ENCODE data around the gene DZIP1.
"Not testable (repeated sequence)": the region's sequence is repeated elsewhere in the genome, so short reads cannot be mapped to it uniquely, and the experiment has no call there.

DZIP1 gene

DNA sequence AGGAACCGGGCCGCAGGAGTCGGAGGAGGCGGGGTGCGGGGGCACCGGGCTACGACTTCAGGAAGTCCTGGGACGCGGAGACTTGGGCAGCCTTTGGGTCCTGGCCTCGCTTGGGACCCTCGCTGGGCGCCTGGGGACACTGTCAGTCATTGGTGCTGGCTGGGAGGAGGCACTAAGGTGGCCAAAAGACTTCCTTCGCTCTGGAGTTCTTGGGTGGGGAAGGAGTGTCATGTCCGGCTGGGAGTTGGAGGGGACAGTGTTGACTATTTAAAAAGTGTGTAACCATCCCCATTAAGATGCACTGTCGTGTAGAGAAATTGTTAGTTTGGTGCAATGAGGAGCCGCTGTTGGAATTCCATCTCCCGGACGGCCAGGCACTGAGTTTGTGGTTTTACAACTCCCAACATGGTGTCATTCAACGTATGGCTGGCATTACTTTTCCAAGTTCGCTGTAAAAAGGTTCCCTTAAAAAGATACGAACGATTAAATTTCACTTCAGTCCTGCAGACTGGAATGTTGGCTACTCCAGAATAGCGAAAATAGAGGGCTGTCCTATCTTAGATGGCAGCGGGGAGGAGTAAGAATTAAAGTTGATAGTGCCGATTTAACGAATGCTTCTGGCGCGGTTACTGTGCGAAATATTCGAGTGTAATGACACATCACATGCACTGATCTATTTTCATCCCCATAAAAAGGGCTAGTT is 33.2 kb upstream of the DZIP1 start:
- ChIA-PET CTCF (no interaction called here), POLR2A (no interaction called here)
- TF ChIP-seq, protein P1, sequence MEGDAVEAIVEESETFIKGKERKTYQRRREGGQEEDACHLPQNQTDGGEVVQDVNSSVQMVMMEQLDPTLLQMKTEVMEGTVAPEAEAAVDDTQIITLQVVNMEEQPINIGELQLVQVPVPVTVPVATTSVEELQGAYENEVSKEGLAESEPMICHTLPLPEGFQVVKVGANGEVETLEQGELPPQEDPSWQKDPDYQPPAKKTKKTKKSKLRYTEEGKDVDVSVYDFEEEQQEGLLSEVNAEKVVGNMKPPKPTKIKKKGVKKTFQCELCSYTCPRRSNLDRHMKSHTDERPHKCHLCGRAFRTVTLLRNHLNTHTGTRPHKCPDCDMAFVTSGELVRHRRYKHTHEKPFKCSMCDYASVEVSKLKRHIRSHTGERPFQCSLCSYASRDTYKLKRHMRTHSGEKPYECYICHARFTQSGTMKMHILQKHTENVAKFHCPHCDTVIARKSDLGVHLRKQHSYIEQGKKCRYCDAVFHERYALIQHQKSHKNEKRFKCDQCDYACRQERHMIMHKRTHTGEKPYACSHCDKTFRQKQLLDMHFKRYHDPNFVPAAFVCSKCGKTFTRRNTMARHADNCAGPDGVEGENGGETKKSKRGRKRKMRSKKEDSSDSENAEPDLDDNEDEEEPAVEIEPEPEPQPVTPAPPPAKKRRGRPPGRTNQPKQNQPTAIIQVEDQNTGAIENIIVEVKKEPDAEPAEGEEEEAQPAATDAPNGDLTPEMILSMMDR (IDR thresholded peaks at IDR 0.05; ENCODE audit: control extremely low read depth, extremely low read depth, low read depth, missing control alignments), result no peak
- no peak for DNase-seq (ENCODE audit: extremely low spot score)

DNA sequence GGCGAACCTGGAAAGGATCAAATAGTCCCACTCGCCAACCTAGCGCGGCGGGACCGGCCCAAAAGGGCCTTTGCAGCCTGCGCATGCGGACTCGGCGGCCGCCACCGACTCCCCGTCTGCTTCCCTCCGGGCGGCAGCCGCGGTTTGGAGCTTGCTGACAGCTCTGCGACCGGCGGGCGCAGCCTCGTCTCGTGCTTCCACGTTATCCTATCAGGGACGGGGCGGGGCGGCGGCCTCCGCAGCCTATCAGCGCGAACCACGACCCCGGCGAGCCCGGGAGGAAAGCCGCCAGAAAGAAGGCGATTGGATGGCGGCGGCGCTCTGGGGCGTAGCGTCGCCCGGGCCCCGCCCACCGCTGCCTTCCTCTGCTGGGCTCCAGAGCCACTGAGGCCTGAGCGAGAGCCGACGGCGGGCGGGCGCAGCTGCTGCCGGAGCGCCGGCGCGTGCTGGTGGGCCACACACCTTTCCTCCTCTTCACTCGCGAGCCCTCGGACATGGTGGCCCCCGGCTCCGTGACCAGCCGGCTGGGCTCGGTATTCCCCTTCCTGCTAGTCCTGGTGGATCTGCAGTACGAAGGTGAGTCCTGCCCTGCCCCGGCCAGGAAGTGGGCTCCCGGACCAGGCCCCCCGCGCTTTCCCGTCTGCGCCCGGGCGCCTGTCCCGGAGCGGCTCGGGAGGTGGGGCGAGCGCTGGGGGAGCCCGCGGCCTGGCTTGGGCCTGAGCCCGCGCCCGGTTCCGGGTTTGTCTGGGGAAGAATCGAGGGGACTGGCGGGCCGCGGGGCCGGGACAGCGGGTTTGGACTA is 32.5 kb upstream of the DZIP1 start, which contains the start of gene DNAJC3:
Gene DNAJC3 (plus strand): TSS at position 378 of the 802 bp plus-strand sequence. CDS start 117 bp downstream, at position 495.
- TF ChIP-seq, protein P1 (IDR thresholded peaks at IDR 0.05; ENCODE audit: control extremely low read depth, extremely low read depth, low read depth, missing control alignments), result no peak
- POLR2A ChIA-PET, result interaction anchor here (0.5 to 1.3 kb wide), 5 partner anchors 8 to 1779 kb away, joined by 3 to 5 read pairs (median 3); no protein-coding TSS in a partner anchor
- CTCF ChIA-PET, result interaction anchor here (1.0 kb wide), 1 partner anchor 26 kb away, joined by 4 read pairs; no protein-coding TSS in a partner anchor
- peak; percentile 96 for DNase-seq (ENCODE audit: extremely low spot score)

DNA sequence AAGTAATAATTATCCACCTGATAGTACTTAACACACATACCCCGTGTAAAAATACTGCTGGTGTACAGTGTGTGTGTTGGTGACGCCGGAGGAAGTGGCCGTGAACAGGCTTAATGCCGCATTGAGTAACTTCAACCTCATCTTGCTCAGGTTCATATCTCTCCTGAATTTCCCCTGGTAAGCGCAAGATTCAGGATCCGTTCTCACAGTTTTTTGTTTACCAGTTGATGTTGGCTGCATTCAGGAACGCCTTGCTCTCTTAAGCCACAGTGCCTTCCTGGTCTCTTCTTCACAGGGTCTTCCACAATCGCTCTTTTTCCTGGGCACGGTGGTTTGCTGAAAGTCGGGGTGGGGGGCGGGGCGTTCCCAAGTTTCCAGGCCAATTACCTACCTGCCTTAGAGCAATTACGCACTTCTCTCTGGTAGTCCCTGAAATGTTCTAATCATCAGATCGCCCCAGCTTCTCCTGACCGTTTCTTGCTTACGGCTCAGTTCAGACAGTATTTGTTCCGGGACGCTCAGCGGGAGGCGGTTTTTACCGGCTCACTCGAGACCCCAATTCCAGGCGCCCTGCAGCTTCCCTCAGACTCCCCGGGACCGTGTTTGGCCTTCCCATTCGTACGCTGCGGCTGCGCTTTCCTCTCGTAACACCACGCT is 31.7 kb upstream of the DZIP1 start:
- ChIA-PET POLR2A (interaction anchor here (1.0 to 1.3 kb wide), 3 partner anchors 9 to 29 kb away, joined by 3 to 4 read pairs (median 3); no protein-coding TSS in a partner anchor), CTCF (interaction anchor here (1.0 kb wide), 1 partner anchor 27 kb away, joined by 4 read pairs; no protein-coding TSS in a partner anchor)
- no peak for DNase-seq (ENCODE audit: extremely low spot score)
- TF ChIP-seq, protein P1 (IDR thresholded peaks at IDR 0.05; ENCODE audit: control extremely low read depth, extremely low read depth, low read depth, missing control alignments), result no peak

DNA sequence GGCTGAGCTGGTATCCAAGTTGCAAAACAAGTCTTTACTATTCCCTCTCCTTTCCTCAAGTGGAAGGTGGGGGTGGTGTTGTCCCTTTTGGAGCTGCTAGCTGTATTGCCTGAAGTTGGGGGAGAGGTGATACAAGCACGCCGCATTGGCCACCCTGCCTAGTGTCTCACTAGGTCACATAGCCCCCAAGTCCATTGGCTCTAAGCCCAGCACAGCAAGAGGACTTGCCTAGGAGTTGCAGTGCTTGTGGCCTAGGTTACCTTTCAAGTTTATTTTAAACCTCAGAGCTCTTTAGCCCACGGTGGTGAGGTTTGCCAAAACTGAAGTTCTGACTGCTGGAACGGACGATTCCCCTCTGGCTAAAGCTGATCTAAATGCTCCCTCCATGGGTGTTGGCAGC is 27.1 kb upstream of the DZIP1 start:
- CTCF ChIA-PET, result interaction anchor here (1.0 to 1.6 kb wide), 4 partner anchors 11 to 115 kb away, joined by 3 to 5 read pairs (median 4); no protein-coding TSS in a partner anchor
- TF ChIP-seq, protein P1 (IDR thresholded peaks at IDR 0.05; ENCODE audit: control extremely low read depth, extremely low read depth, low read depth, missing control alignments), result no peak
- POLR2A ChIA-PET, result no interaction called here

DNA sequence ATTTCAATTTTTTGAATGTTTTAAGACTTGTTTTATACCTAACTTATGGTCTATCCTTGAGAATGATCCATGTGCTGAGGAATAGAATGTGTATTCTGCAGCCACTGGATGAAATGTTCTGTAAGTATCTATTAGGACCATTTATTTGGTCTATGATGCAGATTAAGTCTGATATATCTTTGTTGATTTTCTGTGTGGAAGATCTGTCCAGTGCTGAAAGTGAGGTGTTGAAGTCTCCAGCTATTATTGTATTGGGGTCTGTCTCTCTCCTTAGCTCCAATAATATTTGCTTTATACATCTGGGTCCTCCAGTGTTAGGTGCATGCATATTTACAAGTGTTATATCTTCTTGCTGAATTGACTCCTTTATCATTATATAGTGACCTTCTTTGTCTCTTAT is 22.7 kb upstream of the DZIP1 start:
- DNase-seq (ENCODE audit: extremely low spot score); CTCF ChIA-PET; POLR2A ChIA-PET: not testable (repeated sequence)

More for the DNA sequence above, 27.1 kb upstream of the DZIP1 start:
- DNase-seq (ENCODE audit: extremely low spot score), result no peak

DNA sequence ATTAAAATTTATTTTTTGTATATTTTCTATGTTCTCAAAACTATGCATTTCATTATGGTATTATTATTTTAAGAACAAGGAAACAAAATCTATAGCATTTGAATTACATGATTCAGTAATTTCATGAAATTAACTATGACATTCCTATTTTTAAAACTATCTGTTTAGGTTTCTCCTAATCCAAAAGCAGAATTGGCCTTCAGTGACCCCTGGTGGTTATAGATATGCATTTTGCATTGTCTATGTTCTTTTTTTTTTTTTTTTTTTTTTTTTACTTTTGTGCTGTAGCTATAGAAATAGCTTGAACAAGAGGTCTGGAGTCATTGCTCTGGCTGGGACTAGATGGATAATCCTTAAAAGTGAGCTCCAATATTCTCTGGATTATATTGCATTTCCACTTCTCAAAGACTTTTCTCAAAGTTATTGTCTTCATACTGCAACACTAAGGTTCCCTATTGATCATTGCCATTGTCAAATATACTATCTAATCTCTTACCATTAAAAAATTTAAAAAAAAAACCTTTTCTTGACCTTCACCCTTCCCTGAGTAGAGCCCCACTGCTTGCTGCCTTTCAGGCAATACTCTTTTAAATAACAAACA is 16.6 kb upstream of the DZIP1 start:
- TF ChIP-seq, protein P1 (IDR thresholded peaks at IDR 0.05; ENCODE audit: control extremely low read depth, extremely low read depth, low read depth, missing control alignments), result peak; percentile 49
- CTCF ChIA-PET, result interaction anchor here (1.0 to 3.2 kb wide), 8 partner anchors 10 to 173 kb away, joined by 3 to 20 read pairs (median 5); no protein-coding TSS in a partner anchor
- DNase-seq (ENCODE audit: extremely low spot score), result peak; percentile 27
- POLR2A ChIA-PET, result no interaction called here
